Activated CD8-positive, alpha-beta T cell treated with anti-CD3 and anti-CD28 coated beads for 36 hours (primary cell): Measurements from ENCODE around the gene NUP214. TPM values are rescaled to one million over a fixed set of nuclear protein-coding genes. Genes with fewer than 3 reads are reported as not detected.
"Not testable (repeated sequence)": the region's sequence is repeated elsewhere in the genome, so short reads cannot be mapped to it uniquely, and the experiment has no call there.

ENCODE experiments used
- ATAC-seq: fragments of 200-7000 bp; cut with Tn5 transposase; one replicate; pipeline ENCODE4 v1.10.0; 2021; ENCODE audit warnings: mild to moderate bottlenecking, moderate library complexity
- CTCF ChIA-PET: fragments of 350-600 bp; sonication (Branson Sonifier 250); formaldehyde crosslinking; loops from one replicate; lab custom pipeline; 2021; ENCODE audit warnings: antibody characterized with exemption; lab: Charles Lee
- POLR2A ChIA-PET: fragments of 350-600 bp; sonication (Branson Sonifier 250); formaldehyde crosslinking; loops from one replicate; lab custom pipeline; 2021; ENCODE audit warnings: antibody characterized with exemption; lab: Charles Lee
- DNase-seq: peaks from one replicate; pipeline ENCODE4 v3.0.0-alpha.2; 2020
- H3K27ac Mint-ChIP-seq: one replicate; pipeline ENCODE4 v1.8.0; 2021; ENCODE audit warnings: mild to moderate bottlenecking, mixed read lengths
- H3K27me3 Mint-ChIP-seq: one replicate; pipeline ENCODE4 v1.8.0; 2021; ENCODE audit warnings: mixed read lengths
- H3K36me3 Mint-ChIP-seq: one replicate; pipeline ENCODE4 v1.8.0; 2021; ENCODE audit warnings: low read depth, mixed read lengths
- H3K4me1 Mint-ChIP-seq: one replicate; pipeline ENCODE4 v1.8.0; 2021; ENCODE audit warnings: low read depth, mixed read lengths
- H3K4me3 Mint-ChIP-seq: one replicate; pipeline ENCODE4 v1.8.0; 2021; ENCODE audit warnings: mild to moderate bottlenecking, moderate library complexity, mixed read lengths
- H3K9me3 Mint-ChIP-seq: one replicate; pipeline ENCODE4 v1.8.0; 2021; ENCODE audit warnings: mixed read lengths
- intact Hi-C: fragments of 100-400 bp; cut with micrococcal nuclease; formaldehyde crosslinking; loops from one replicate; pipeline ENCODE4 v1.10.0; 2022
- total RNA-seq, 2 experiments: library from RNA; stranded (reverse); gene quantifications; one replicate each; pipeline ENCODE4 v1.2.3, GENCODE V29; 2021
- TF ChIP-seq, protein P1 (sequence below): fragments of 200-600 bp; IDR thresholded peaks from one replicate; pipeline ENCODE4 v1.8.0; 2022; ENCODE audit warnings: antibody characterized with exemption, mild to moderate bottlenecking

The NUP214 gene
- total RNA-seq, 2 experiments from 2014 or later: 57.6 to 58.3 TPM

DNA sequence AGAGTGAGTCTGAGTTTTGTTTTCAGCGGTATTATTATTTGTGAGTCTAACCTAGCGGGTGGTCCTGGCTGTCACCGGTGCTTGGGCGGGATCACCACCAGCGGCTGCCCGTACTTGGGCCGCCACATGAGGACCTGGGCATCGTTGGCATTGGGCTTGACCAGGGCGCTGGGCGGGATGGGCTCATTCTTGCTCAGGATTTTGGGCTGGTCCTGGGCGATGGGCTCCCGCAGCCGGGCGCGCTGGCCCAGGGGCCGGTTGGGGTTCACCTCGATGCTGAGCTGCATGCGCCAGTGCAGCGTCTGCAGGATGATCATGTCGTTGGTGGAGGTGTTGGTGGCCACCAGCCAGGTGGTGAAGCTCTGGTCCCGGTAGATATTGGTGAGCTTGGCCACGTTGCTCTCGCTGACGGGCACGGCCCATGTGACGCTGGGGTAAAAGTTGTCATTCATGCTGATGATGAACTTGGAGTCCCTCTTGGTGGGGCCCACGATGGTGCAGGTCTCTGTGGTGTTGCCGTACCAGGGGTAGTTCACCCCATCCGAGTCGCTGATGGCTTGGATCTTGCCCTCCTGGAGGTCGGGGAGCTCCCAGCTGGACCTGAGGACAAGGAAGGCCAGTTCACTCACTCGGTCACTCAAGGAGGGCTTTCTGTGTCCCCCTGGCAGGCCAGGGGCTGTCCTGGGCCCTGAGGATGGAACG is 135.5 kb downstream of the NUP214 start:
- Mint-ChIP-seq H3K27me3 (no peaks in the 10 kb centered on the region), H3K4me3 (no peak overlapping the region), H3K9me3 (no peaks in the 10 kb centered on the region), H3K4me1 (peaks cover 55% of the 10 kb centered on the region), H3K36me3 (peaks cover 42% of the 10 kb centered on the region), H3K27ac (peak overlapping the region; percentile 71)
- ChIA-PET CTCF (no interaction called here), POLR2A (interaction anchor here (0.7 to 11.5 kb wide), 4 partner anchors 9 to 116 kb away, joined by 3 to 310 read pairs (median 4); partner anchors contain the start of gene FAM78A)
- intact Hi-C loops: no loop called here
- TF ChIP-seq, protein P1, sequence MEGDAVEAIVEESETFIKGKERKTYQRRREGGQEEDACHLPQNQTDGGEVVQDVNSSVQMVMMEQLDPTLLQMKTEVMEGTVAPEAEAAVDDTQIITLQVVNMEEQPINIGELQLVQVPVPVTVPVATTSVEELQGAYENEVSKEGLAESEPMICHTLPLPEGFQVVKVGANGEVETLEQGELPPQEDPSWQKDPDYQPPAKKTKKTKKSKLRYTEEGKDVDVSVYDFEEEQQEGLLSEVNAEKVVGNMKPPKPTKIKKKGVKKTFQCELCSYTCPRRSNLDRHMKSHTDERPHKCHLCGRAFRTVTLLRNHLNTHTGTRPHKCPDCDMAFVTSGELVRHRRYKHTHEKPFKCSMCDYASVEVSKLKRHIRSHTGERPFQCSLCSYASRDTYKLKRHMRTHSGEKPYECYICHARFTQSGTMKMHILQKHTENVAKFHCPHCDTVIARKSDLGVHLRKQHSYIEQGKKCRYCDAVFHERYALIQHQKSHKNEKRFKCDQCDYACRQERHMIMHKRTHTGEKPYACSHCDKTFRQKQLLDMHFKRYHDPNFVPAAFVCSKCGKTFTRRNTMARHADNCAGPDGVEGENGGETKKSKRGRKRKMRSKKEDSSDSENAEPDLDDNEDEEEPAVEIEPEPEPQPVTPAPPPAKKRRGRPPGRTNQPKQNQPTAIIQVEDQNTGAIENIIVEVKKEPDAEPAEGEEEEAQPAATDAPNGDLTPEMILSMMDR: no peak
- no peak for DNase-seq
- no peak for ATAC-seq

DNA sequence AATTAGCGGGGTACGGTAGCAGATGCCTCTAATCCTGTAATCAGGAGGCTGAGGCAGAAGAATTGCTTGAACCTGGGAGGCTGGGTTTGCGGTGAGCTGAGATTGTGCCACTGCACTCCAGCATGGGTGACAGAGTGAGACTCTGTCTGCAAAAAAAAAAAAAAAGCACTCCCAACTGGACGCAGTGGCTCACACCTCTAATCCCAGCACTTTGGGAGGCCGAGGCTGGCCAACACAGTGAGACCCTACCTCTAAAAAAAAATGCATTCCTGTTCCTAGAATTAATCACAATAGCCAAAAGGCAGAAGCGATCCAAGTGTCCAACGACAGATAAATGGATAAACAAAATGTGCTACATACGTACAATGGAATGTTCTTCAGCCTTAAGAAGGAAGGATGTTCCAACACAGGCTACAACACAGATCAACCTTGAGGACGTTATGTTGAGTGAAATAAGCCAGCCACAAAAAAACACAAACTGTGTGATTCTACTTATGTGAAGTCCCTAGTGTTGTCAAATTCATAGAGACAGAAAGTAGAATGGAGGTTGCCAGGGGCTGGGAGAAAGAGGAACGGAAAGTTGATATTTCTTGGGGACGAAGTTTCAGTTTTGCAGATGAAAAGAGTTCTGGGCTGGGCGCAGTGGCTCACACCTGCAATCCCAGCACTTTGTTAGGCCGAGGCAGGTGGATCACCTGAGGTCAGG is 137.1 kb downstream of the NUP214 start:
- DNase-seq: no peak
- peak overlapping the region; percentile 82 for H3K27ac Mint-ChIP-seq
- ATAC-seq: no peak
- peaks cover 59% of the 10 kb centered on the region for H3K4me1 Mint-ChIP-seq
- peaks cover 49% of the 10 kb centered on the region for H3K36me3 Mint-ChIP-seq
- H3K9me3 Mint-ChIP-seq: no peaks in the 10 kb centered on the region
- no peaks in the 10 kb centered on the region for H3K27me3 Mint-ChIP-seq
- POLR2A ChIA-PET: interaction anchor here (0.7 to 11.5 kb wide), 2 partner anchors 8 to 24 kb away, joined by 3 to 310 read pairs; partner anchors contain the start of gene FAM78A
- TF ChIP-seq, protein P1: no peak
- intact Hi-C loops: no loop called here
- peak overlapping the region; percentile 20 for H3K4me3 Mint-ChIP-seq
- CTCF ChIA-PET: interaction anchor here (1.4 kb wide), 1 partner anchor 10 kb away, joined by 4 read pairs; no protein-coding TSS in a partner anchor

DNA sequence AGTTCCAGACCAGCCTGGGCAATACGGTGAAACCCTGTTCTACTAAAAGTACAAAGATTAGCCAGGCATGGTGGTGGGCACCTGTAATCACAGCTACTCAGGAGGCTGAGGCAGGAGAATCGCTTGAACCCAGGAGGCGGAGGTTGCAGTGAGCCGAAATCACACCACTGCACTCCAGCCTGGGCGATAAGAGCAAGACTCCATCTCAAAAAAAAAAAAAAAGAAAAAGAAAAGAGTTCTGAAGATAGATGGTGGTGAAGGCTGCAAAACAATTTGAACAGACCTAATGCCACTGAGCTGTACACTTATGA is 137.6 kb downstream of the NUP214 start:
- CTCF ChIA-PET: interaction anchor here (1.4 kb wide), 1 partner anchor 10 kb away, joined by 4 read pairs; no protein-coding TSS in a partner anchor
- POLR2A ChIA-PET: interaction anchor here (1.4 to 1.7 kb wide), 2 partner anchors 10 to 12 kb away, joined by 3 to 11 read pairs; no protein-coding TSS in a partner anchor
- ATAC-seq, intact Hi-C loops, H3K9me3 Mint-ChIP-seq, DNase-seq, H3K4me3 Mint-ChIP-seq, H3K27me3 Mint-ChIP-seq: not testable (repeated sequence)
- Mint-ChIP-seq H3K27ac (peak overlapping the region; percentile 82), H3K36me3 (peaks cover 49% of the 10 kb centered on the region), H3K4me1 (peaks cover 55% of the 10 kb centered on the region)

DNA sequence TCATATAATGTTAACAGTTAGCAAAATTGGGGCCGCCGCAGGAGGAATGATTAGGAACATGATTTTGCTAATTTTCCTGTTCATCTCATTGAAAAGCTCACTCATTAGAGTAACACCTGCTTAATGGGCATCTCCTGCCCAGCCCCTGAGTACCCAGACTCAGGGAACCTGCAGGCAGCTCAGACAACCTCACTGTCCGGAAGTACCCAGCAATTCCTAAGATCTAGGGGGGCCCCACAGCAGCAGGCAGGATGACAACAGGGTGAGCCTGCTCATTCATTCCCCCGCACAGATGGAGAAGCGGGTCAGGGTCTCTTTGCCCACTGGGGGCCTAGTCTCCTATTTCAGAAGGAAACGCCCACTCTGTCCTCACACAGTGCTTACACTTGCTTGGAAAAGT is 138.3 kb downstream of the NUP214 start:
- DNase-seq (no peak), ATAC-seq (no peak)
- peak overlapping the region; percentile 76 for H3K4me3 Mint-ChIP-seq
- H3K36me3 Mint-ChIP-seq: peaks cover 53% of the 10 kb centered on the region
- TF ChIP-seq, protein P1: no peak
- H3K4me1 Mint-ChIP-seq: peaks cover 52% of the 10 kb centered on the region
- ChIA-PET CTCF (interaction anchor here (1.4 kb wide), 1 partner anchor 11 kb away, joined by 4 read pairs; no protein-coding TSS in a partner anchor), POLR2A (interaction anchor here (0.8 to 14.2 kb wide), 4 partner anchors 7 to 26 kb away, joined by 3 to 310 read pairs (median 7); no protein-coding TSS in a partner anchor)
- no peaks in the 10 kb centered on the region for H3K27me3 Mint-ChIP-seq
- intact Hi-C loops: no loop called here
- H3K9me3 Mint-ChIP-seq: no peaks in the 10 kb centered on the region
- peak overlapping the region; percentile 94 for H3K27ac Mint-ChIP-seq

DNA sequence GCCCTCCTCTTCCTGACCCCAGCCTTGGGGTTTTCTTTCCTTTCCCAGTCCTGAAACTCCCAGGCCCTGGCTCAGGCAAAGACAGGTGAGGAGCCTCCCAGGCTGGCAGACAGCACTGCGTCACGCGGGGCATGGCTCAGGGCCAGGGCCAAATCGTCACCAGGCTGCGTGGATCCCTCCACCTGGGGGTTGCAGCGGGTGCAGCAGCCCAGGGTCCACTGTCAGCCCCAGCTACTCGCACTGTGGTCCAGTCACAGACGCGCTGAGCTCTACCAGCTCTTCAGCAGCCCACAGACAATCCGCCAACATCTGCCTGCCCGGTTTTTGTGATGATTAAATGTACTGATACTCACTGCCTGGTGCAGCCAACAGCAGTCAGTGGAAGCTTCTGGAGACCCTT is 138.8 kb downstream of the NUP214 start:
- H3K36me3 Mint-ChIP-seq: peaks cover 54% of the 10 kb centered on the region
- H3K4me3 Mint-ChIP-seq: peak overlapping the region; percentile 76
- DNase-seq (peak; percentile 53), ATAC-seq (peak; percentile 6)
- H3K27ac Mint-ChIP-seq: peak overlapping the region; percentile 94
- TF ChIP-seq, protein P1: peak; percentile 18
- intact Hi-C loops: no loop called here
- peaks cover 55% of the 10 kb centered on the region for H3K4me1 Mint-ChIP-seq
- ChIA-PET POLR2A (interaction anchor here (0.8 to 14.2 kb wide), 4 partner anchors 8 to 27 kb away, joined by 3 to 310 read pairs (median 7); no protein-coding TSS in a partner anchor), CTCF (interaction anchor here (0.7 to 1.4 kb wide), 2 partner anchors 8 to 11 kb away, joined by 3 to 4 read pairs; no protein-coding TSS in a partner anchor)
- no peaks in the 10 kb centered on the region for H3K9me3 Mint-ChIP-seq
- H3K27me3 Mint-ChIP-seq: no peaks in the 10 kb centered on the region
